Measurements from ENCODE around the gene ARHGAP33. TPM values are rescaled to one million over a fixed set of nuclear protein-coding genes. Genes with fewer than 3 reads are reported as not detected.

Gene ARHGAP33
- total RNA-seq, 1 donor from 2014 or later = 20.1 TPM

- DNase-seq (ENCODE audit: low spot score) = no peak
Measured at GRCh38 chr19:35777961-35778360, 2.6 kb downstream of the ARHGAP33 start.

- DNase-seq (ENCODE audit: low spot score) = no peak
Measured at GRCh38 chr19:35779033-35779432, 3.7 kb downstream of the ARHGAP33 start.

- no peak for DNase-seq (ENCODE audit: low spot score)
Measured at GRCh38 chr19:35780058-35780457, 4.7 kb downstream of the ARHGAP33 start.

GRCh38 chr19:35780717-35781116 lies 5.4 kb downstream of the ARHGAP33 start:
- no peak for DNase-seq (ENCODE audit: low spot score)

- DNase-seq (ENCODE audit: low spot score) = no peak
Measured at GRCh38 chr19:35781650-35782049, 6.3 kb downstream of the ARHGAP33 start.

- no peak for DNase-seq (ENCODE audit: low spot score)
Measured at GRCh38 chr19:35782589-35782988, 7.2 kb downstream of the ARHGAP33 start.

GRCh38 chr19:35783469-35784434 lies 8.4 kb downstream of the ARHGAP33 start:
- no peak for DNase-seq (ENCODE audit: low spot score)

GRCh38 chr19:35784503-35785338 lies 9.4 kb downstream of the ARHGAP33 start:
- DNase-seq (ENCODE audit: low spot score) = no peak

GRCh38 chr19:35785339-35785627 lies 9.9 kb downstream of the ARHGAP33 start:
- DNase-seq (ENCODE audit: low spot score) = no peak

- no peak for DNase-seq (ENCODE audit: low spot score)
Measured at GRCh38 chr19:35786299-35787160, 11.2 kb downstream of the ARHGAP33 start.

- no peak for DNase-seq (ENCODE audit: low spot score)
Measured at GRCh38 chr19:35787227-35787799, 11.9 kb downstream of the ARHGAP33 start.

GRCh38 chr19:35788205-35788960 lies 13.0 kb downstream of the ARHGAP33 start:
- DNase-seq (ENCODE audit: low spot score) = no peak

GRCh38 chr19:35789195-35789977 lies 14.0 kb downstream of the ARHGAP33 start:
- no peak for DNase-seq (ENCODE audit: low spot score)

- DNase-seq (ENCODE audit: low spot score) = no peak
Measured at GRCh38 chr19:35789978-35790944, 14.9 kb downstream of the ARHGAP33 start.

GRCh38 chr19:35790981-35791813 lies 15.8 kb downstream of the ARHGAP33 start:
- no peak for DNase-seq (ENCODE audit: low spot score)

GRCh38 chr19:35791814-35792279 lies 16.5 kb downstream of the ARHGAP33 start:
- no peak for DNase-seq (ENCODE audit: low spot score)

GRCh38 chr19:35792312-35792711 lies 16.9 kb downstream of the ARHGAP33 start:
- DNase-seq (ENCODE audit: low spot score) = no peak

- no peak for DNase-seq (ENCODE audit: low spot score)
Measured at GRCh38 chr19:35792888-35793287, 17.5 kb downstream of the ARHGAP33 start.

All from mucosa of gallbladder (tissue), 1 donor.